GM12878 (cell line): ENCODE results near the gene METTL23. TPM values are rescaled to one million over a fixed set of nuclear protein-coding genes. Genes with fewer than 3 reads are reported as not detected.

Experiments used
- ATAC-seq: fragments of 200-7000 bp; cut with Tn5 transposase; 3 replicates; pipeline ENCODE4 v1.9.1; 2020; ENCODE audit warnings: mild to moderate bottlenecking, moderate library complexity
- BruUV-seq: library from RNA; stranded (reverse); fragments of 400-500 nt; replicated peaks from 2 replicates; lab custom pipeline; 2021; lab: Mats Ljungman, UMichigan
- CTCF ChIA-PET: fragments of 300-600 bp; sonication (Branson Sonifier 250); formaldehyde crosslinking; extraction: SDS; loops from one replicate; lab custom pipeline; 2021; ENCODE audit warnings: inconsistent platforms; lab: Yijun Ruan, JAX
- POLR2A ChIA-PET: fragments of 350-600 bp; formaldehyde crosslinking; extraction: SDS; loops from one replicate; lab custom pipeline; 2021; ENCODE audit warnings: inconsistent platforms; lab: Charles Lee
- RAD21 ChIA-PET: fragments of 300-600 bp; sonication (Branson Sonifier 250); formaldehyde crosslinking; loops from one replicate; lab custom pipeline; 2023; ENCODE audit warnings: antibody characterized with exemption; ENCODE audit not compliant: unreplicated experiment; lab: Charles Lee
- SMC1A ChIA-PET: fragments of 300-600 bp; sonication (Branson Sonifier 250); formaldehyde crosslinking; loops from one replicate; lab custom pipeline; 2023; ENCODE audit not compliant: unreplicated experiment, uncharacterized antibody; lab: Charles Lee
- DNase-seq: peaks from one replicate; pipeline ENCODE4 v3.0.0-alpha.2; 2011; ENCODE audit warnings: low read depth, low spot score
- FAIRE-seq: peaks from 3 replicates; lab custom pipeline; 2011; peaks lifted over from hg19 to GRCh38; lab: Jason Lieb, UNC
- H2AFZ ChIP-seq: 2 replicates; pipeline ENCODE4 v1.6.0; 2011; ENCODE audit warnings: low read depth, low read length, control low read depth; ENCODE audit not compliant: control insufficient read depth
- H3K27ac ChIP-seq: 2 replicates; pipeline ENCODE4 v1.5.1; 2011; ENCODE audit warnings: control low read depth; ENCODE audit not compliant: control insufficient read depth, insufficient read depth
- H3K27me3 ChIP-seq, 2 experiments: replicated peaks in 1 of 2; 2 replicates each; pipeline versions ENCODE4 v1.6.0 to v1.6.1; 2011; ENCODE audit warnings: low read length in 1 of 2; ENCODE audit not compliant: control insufficient read depth in 2 of 2, insufficient read depth in 2 of 2
- H3K36me3 ChIP-seq, 2 experiments: 2 replicates each; pipeline ENCODE4 v1.5.1; 2011; ENCODE audit warnings: low read length in 1 of 2; ENCODE audit not compliant: control insufficient read depth in 2 of 2, insufficient read depth in 2 of 2
- H3K4me1 ChIP-seq: 2 replicates; pipeline ENCODE4 v1.6.1; 2011; ENCODE audit warnings: mild to moderate bottlenecking, low read length, moderate library complexity, mixed read lengths; ENCODE audit not compliant: control insufficient read depth, insufficient read depth
- H3K4me2 ChIP-seq: 2 replicates; pipeline ENCODE4 v1.6.0; 2011; ENCODE audit warnings: control low read depth; ENCODE audit not compliant: control insufficient read depth, insufficient read depth
- H3K4me3 ChIP-seq: fragments of 200-600 bp; sonication (generic); 2 replicates; pipeline ENCODE4 v1.5.1; 2016
- H3K79me2 ChIP-seq: 2 replicates; pipeline ENCODE4 v1.6.0; 2011; ENCODE audit warnings: low read length; ENCODE audit not compliant: control insufficient read depth, insufficient read depth
- H3K9ac ChIP-seq: 2 replicates; pipeline ENCODE4 v1.8.0; 2011; ENCODE audit warnings: low read length, control low read depth, mixed read lengths; ENCODE audit not compliant: control insufficient read depth, insufficient read depth
- H3K9me3 ChIP-seq: replicated peaks from 3 replicates; pipeline ENCODE4 v1.5.1; 2011; ENCODE audit warnings: mild to moderate bottlenecking, low read length; ENCODE audit not compliant: control insufficient read depth, insufficient read depth
- H4K20me1 ChIP-seq: 2 replicates; pipeline ENCODE4 v1.6.0; 2011; ENCODE audit not compliant: control insufficient read depth, insufficient read depth
- CBX5 ChIP-seq: sonication (generic); IDR thresholded peaks from 2 replicates; pipeline ENCODE4 v1.6.1; 2016; ENCODE audit warnings: low read depth, moderate library complexity, mild to moderate bottlenecking, inconsistent platforms
- MAX ChIP-seq: IDR thresholded peaks from 2 replicates; pipeline ENCODE4 v1.6.1; 2012; ENCODE audit warnings: low read depth, low read length, improper control_type of control experiment
- MEF2B ChIP-seq: fragments of 450-650 bp; IDR thresholded peaks from 2 replicates; pipeline ENCODE4 v1.6.1; 2018; ENCODE audit warnings: mild to moderate bottlenecking, moderate library complexity; ENCODE audit not compliant: partially characterized antibody, poor library complexity, severe bottlenecking
- MLLT1 ChIP-seq: fragments of 450-650 bp; IDR thresholded peaks from 2 replicates; pipeline ENCODE4 v1.6.1; 2016; ENCODE audit warnings: mild to moderate bottlenecking
- SKIL ChIP-seq: fragments of 450-650 bp; IDR thresholded peaks from 2 replicates; pipeline ENCODE4 v1.6.1; 2017; ENCODE audit warnings: mild to moderate bottlenecking, low read depth, inconsistent platforms; ENCODE audit not compliant: poor library complexity, severe bottlenecking
- SRF ChIP-seq, 2 experiments: IDR thresholded peaks; 2 replicates each; pipeline ENCODE4 v1.6.1; 2011; ENCODE audit warnings: low read depth in 2 of 2, low read length in 2 of 2, mild to moderate bottlenecking in 1 of 2, moderate library complexity in 1 of 2
- ZBTB33 ChIP-seq: fragments of 450-650 bp; IDR thresholded peaks from 2 replicates; pipeline ENCODE4 v1.6.1; 2017; ENCODE audit warnings: mild to moderate bottlenecking
- ZNF384 ChIP-seq: IDR thresholded peaks from 2 replicates; pipeline ENCODE4 v1.6.1; 2012; ENCODE audit warnings: low read depth, mild to moderate bottlenecking, low read length, improper control_type of control experiment, borderline replicate concordance
- ZNF622 ChIP-seq: fragments of 450-650 bp; IDR thresholded peaks from 2 replicates; pipeline ENCODE4 v1.6.1; 2017; ENCODE audit warnings: mild to moderate bottlenecking, inconsistent platforms
- WGBS: methylation state at CpG from one replicate; pipeline ENCODE4 v1.1.6; 2016; ENCODE audit warnings: low lambda C conversion rate; ENCODE audit not compliant: insufficient replicate concordance, insufficient coverage; ENCODE audit errors: missing lambda C conversion rate; 5-methylcytosine and 5-hydroxymethylcytosine counted together
- in situ Hi-C: fragments of 300-500 bp; cut with MboI; formaldehyde crosslinking; loops from 9 replicates; pipeline ENCODE4 v1.14.3; 2018; ENCODE audit warnings: mixed read lengths
- intact Hi-C: fragments of 100-400 bp; cut with micrococcal nuclease; formaldehyde crosslinking; loops from one replicate; pipeline ENCODE4 v1.14.2; 2022; ENCODE audit not compliant: unreplicated experiment
- polyA plus RNA-seq, 11 experiments: library from polyadenylated mRNA; depleted of rRNA in 4 of 11; unstranded in 6 of 11; stranded (reverse) in 5 of 11; fragments of >200 nt; fragmentation: Nextera tagmentation in 4 of 11; fragmentation: Illumina TruSeq in 1 of 11; extraction: Ambion mirVana in 4 of 11; extraction: Trizol in 1 of 11; gene quantifications; 1 replicate in 1 of 11; 2 replicates in 10 of 11; pipeline versions ENCODE4 v1.2.1 to v1.2.3, GENCODE V29; 2011 to 2016; ENCODE audit warnings: inconsistent platforms in 2 of 11, missing spikeins in 2 of 11, low read depth in 1 of 11
- total RNA-seq, 4 experiments: library from RNA; depleted of rRNA in 3 of 4; stranded (reverse); fragments of >200 nt in 3 of 4; fragmentation: Illumina TruSeq in 1 of 4; extraction: Trizol in 1 of 4; gene quantifications; 2 replicates each; pipeline versions ENCODE4 v1.2.1 to v1.2.3, GENCODE V29; 2013 to 2021

The METTL23 gene
- total and polyA plus RNA-seq, 10 of the 15 experiments (the other 5 are each of a cell fraction or from before 2014, with no cell fraction given): 25.6 to 61.5 (median 30.9) TPM

GRCh38 chr17:76726231-76726775 is 336 bp upstream of the METTL23 start, which contains the start of gene JMJD6 (continued):
- TF ChIP-seq SKIL: no peak

GRCh38 chr17:76727745-76728456 is 1.3 kb downstream of the METTL23 start:
- Histone ChIP-seq H3K79me2 (peaks cover 81% of the 10 kb centered on the region), H3K9ac (peak overlapping the region; percentile 98), H3K27me3 (no peaks in the 10 kb centered on the region), H3K4me2 (peak overlapping the region; percentile 45), H2AFZ (no peak overlapping the region), H3K4me3 (peak overlapping the region; percentile 80), H3K9me3 (no peaks in the 10 kb centered on the region), H3K27ac (peak overlapping the region; percentile 98), H3K36me3 (peaks cover 1 to 22% of the 10 kb centered on the region in 2 experiments), H3K4me1 (no peaks in the 10 kb centered on the region; the same call in 1 of the 2 replicates), H4K20me1 (no peaks in the 10 kb centered on the region)
- TF ChIP-seq SRF (IDR thresholded peaks at IDR 0.05; ENCODE audit: low read depth in 2 of 2, low read length in 2 of 2) (0 out of 4 replicates have a peak, but pooled peaks of 1 of the 2 experiments have one; percentile 52), ZNF622 (no peak), MLLT1 (peak; percentile 88), MEF2B (no peak), ZBTB33 (no peak), ZNF384 (peak; percentile 58), MAX (0 out of 2 replicates have a peak, but pooled peaks have one; percentile 21), CBX5 (0 out of 2 replicates have a peak, but pooled peaks have one; percentile 11)
- peak; percentile 4; the same call in 2 of the 3 replicates for ATAC-seq
- DNase-seq: peak; percentile 31
- in situ Hi-C loops (no loop called here), intact Hi-C loops (loop anchor here (1.0 to 5.0 kb wide), 2 partner anchors 7 to 109 kb away; no protein-coding TSS in a partner anchor)
- BruUV-seq: no TSS peak
- 1% methylated on average over 18 of the region's 18 CpGs for WGBS
- peak; percentile 41 for FAIRE-seq
- RAD21 ChIA-PET: interaction anchor here (0.7 to 1.8 kb wide), 5 partner anchors 10 to 114 kb away, joined by 3 to 12 read pairs (median 3); partner anchors contain the start of genes MFSD11 and SRSF2
- SMC1A ChIA-PET: interaction anchor here (0.6 to 1.8 kb wide), 5 partner anchors 8 to 332 kb away, joined by 3 to 10 read pairs (median 4); partner anchors contain the start of gene MFSD11
- POLR2A ChIA-PET: interaction anchor here (0.6 to 4.4 kb wide), 9 partner anchors 9 to 727 kb away, joined by 3 to 60 read pairs (median 3); partner anchors contain the start of genes MFSD11 and SRSF2
- CTCF ChIA-PET: interaction anchor here (0.6 to 7.2 kb wide), 15 partner anchors 8 to 544 kb away, joined by 3 to 65 read pairs (median 4); partner anchors contain the start of genes MFSD11 and SRSF2
